Activated T-helper 2 cell treated with anti-CD3 and anti-CD28 coated beads, Interferon-gamma antibody, Interleukin-2, Interleukin-4, amounts not matched to agents 10 μg/mL and 5 μg/mL and 100 μg/mL, durations not matched to agents 14 hours and 24 hours and 36 hours (primary cell): Measurements from ENCODE around the gene ZNF548. TPM values are rescaled to one million over a fixed set of nuclear protein-coding genes. Genes with fewer than 3 reads are reported as not detected.

Experiments
- DNase-seq: peaks from one replicate; pipeline ENCODE4 v3.0.0; 2021; ENCODE audit warnings: low spot score
- H3K27ac Mint-ChIP-seq: one replicate; pipeline ENCODE4 v1.8.0; 2021; ENCODE audit warnings: mixed read lengths
- H3K27me3 Mint-ChIP-seq: one replicate; pipeline ENCODE4 v1.8.0; 2021; ENCODE audit warnings: low read depth, mixed read lengths
- H3K36me3 Mint-ChIP-seq: one replicate; pipeline ENCODE4 v1.8.0; 2021; ENCODE audit warnings: low read depth, mixed read lengths
- H3K4me1 Mint-ChIP-seq: one replicate; pipeline ENCODE4 v1.8.0; 2021; ENCODE audit warnings: low read depth, mixed read lengths
- H3K4me3 Mint-ChIP-seq: one replicate; pipeline ENCODE4 v1.8.0; 2021; ENCODE audit warnings: low read depth, mild to moderate bottlenecking, moderate library complexity, mixed read lengths
- H3K9me3 Mint-ChIP-seq: one replicate; pipeline ENCODE4 v1.8.0; 2021; ENCODE audit warnings: mixed read lengths
- intact Hi-C: fragments of 100-400 bp; cut with micrococcal nuclease; formaldehyde crosslinking; loops from one replicate; pipeline ENCODE4 v1.15.1; 2023
- total RNA-seq: library from RNA; stranded (reverse); gene quantifications from 2 replicates; pipeline ENCODE4 v1.2.3, GENCODE V29; 2022

The ZNF548 gene
- total RNA-seq, result 10.5 and 12.5 TPM in 2 replicates

DNA sequence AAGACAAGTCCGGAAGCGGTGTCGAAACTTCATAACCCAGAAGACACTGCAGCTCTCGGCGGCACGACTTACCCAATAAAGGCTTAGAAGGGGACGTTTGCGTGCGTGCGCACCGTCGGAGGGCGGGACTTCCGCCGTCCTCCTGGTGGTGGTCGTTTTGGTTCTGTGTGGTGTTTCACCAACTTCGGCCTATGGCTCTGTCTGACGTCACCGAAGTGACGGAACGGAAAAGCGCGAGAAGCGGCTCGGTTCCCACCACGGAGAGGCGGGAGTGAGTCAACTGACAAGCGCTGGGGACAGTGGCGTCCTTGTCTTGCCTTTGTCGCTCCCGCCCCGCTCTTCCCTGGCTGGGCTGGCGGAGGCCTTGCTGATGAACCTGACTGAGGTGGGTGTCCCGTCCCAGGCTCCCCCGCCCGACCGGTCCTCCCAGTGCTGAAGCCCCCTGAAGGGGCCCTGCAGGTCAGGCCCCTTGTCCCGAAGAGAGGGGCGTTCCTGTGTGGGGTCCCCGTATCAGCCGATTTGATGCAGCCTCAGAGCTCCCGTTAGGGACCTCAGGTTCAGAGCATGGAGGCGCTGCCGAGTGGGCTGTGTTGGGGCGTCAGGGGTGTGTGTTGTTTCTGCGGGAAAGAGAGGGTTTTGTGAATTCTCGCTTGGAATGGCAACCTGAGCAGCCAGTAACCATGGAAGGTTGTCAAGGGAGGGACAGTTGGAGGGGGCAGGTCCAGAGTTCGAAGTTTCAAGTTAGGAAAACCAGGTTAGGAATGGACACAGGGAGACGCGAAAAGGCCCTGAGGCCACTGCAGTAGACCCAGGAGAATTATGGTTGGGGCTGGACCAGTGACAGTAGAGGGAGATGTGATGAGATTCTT, at the start of gene ZNF548:
Gene ZNF548 (plus strand): TSS at position 125 of the 869 bp plus-strand sequence. CDS start 246 bp downstream, at position 371.
- peaks cover 49% of the 10 kb centered on the region for H3K36me3 Mint-ChIP-seq
- peaks cover 51% of the 10 kb centered on the region for H3K9me3 Mint-ChIP-seq
- H3K4me1 Mint-ChIP-seq, result peaks cover 18% of the 10 kb centered on the region
- peak; percentile 94 for DNase-seq
- H3K27me3 Mint-ChIP-seq, result no peaks in the 10 kb centered on the region
- peak within 1 kb of the TSS; percentile 78 for H3K27ac Mint-ChIP-seq
- H3K4me3 Mint-ChIP-seq, result peak within 1 kb of the TSS; percentile 86
- intact Hi-C loops, result loop anchor here (1.0 kb wide), 8 partner anchors 21 to 557 kb away; partner anchors contain the start of genes TRAPPC2B, ZNF17, ZNF256 and ZNF304

DNA sequence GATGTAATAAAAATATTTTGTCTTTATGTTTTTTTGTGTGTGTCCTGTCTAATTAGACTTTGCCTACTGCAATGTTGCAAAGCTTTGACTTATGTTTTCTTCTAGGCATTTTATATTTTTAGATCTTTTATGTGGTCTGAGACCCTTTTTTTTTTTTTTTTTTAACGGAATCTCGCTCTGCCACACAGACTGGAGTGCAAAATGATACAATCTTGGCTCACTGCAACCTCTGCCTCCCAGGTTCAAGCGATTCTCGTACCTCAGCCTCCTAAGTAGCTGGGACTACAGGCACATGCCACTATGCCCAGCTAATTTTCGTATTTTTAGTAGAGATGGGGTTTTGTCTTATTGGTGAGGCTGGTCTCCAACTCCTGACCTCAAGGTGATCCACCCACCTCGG, 47.1 kb upstream of the ZNF548 start:
- no peaks in the 10 kb centered on the region for H3K36me3 Mint-ChIP-seq
- no peak for DNase-seq
- H3K9me3 Mint-ChIP-seq, result peaks cover 36% of the 10 kb centered on the region
- H3K27me3 Mint-ChIP-seq, result no peaks in the 10 kb centered on the region
- no peak overlapping the region for H3K4me3 Mint-ChIP-seq
- H3K4me1 Mint-ChIP-seq, result no peaks in the 10 kb centered on the region
- H3K27ac Mint-ChIP-seq, result no peak overlapping the region
- intact Hi-C loops, result no loop called here

DNA sequence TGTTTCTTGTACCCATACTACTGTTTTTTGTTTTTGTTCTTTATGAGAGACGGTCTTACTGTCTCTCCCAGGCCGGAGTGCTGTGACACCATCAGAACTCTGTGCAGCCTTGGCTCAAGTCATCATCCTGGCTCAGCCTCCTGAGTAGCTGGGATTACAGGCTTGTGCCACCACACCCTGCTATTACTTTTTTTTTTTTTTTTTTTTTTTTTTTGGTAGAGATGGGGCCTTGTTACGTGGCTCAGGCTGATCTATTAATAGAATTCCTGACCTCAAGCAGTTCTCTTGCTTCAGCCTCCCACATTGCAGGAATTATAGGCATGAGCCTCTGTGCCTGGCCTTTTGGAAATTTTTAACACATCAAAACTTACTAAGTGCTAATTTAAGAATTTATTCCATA, 41.5 kb upstream of the ZNF548 start:
- Mint-ChIP-seq H3K4me1 (peaks cover 23% of the 10 kb centered on the region), H3K4me3 (no peak overlapping the region)
- intact Hi-C loops, result no loop called here

DNA sequence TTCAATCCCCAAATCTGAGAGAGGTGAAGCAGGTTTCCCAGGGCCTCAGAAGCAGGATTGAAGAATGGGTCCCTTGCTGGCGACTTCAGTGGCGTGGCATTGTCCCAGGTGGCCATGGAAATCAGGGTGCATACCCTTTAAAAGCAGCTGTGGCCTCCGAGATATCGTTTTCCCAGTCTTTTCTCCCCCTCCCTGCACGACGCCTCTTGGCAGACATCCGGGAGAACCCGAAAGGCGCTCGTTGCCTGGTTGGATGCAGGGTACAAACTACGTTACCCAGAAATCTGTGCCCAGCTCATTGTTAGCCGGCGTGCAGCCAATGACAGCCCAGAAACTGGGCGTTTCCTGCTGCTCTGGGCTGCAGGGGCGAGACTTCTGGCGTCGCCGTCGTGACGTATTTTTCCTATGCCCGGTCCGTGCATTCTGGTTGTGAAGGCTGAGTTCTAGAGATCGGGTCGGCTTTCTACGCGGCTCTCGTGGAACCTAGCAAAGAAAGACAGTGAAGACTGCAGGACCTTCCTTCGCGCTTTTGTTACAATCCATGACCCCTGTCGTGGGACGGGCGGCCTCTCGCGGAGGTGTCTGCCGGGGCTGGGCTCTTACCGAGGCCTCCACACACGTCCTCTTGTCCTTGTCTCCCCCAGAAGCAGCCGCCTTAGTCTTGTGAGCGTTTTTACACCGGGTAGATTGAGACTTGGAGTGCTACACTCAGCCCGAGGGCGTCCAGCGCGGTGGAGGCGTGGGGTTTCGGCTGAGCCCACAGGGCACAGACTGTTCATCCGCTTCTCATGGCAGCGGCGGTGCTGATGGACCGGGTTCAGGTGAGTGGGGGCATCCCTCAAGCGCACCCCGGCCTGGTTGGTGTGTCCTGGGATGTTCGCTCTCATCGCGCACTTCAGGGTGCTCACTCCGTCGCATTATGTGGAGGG, 38.5 kb upstream of the ZNF548 start, which contains the start of gene ZNF304:
Gene ZNF304 (plus strand): TSS at position 395 of the 929 bp plus-strand sequence. CDS start 394 bp downstream, at position 789.
- DNase-seq, result peak; percentile 83
- Mint-ChIP-seq H3K36me3 (peaks cover 54% of the 10 kb centered on the region), H3K9me3 (peaks cover 53% of the 10 kb centered on the region)

More for the DNA sequence above, 41.5 kb upstream of the ZNF548 start:
- Mint-ChIP-seq H3K9me3 (peaks cover 37% of the 10 kb centered on the region), H3K27ac (no peak overlapping the region), H3K27me3 (no peaks in the 10 kb centered on the region), H3K36me3 (peaks cover 24% of the 10 kb centered on the region)
- DNase-seq, result no peak

DNA sequence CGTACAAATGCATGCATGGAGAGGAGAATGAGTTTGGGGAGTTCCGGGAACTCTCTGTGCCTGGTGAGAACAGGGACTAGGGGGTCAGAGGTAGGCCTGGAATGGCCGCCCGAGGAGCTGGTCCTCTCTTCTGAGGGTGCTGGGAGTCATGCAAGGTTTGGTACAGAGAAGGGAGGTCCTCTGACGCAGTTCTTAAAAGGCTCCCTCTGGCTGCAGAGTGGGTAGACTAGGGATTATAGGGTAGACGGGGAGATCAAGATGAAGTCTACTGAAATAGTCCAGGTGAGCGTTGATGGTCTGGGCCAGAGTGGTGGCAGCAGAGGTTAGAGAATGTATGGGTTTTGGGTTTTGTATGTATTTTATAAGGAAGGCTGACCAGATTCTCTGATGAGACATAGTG, 37.8 kb upstream of the ZNF548 start:
- H3K27ac Mint-ChIP-seq, result peak overlapping the region; percentile 86
- intact Hi-C loops, result loop anchor here (1.0 kb wide), 5 partner anchors 11 to 112 kb away; partner anchors contain the start of genes TRAPPC2B, ZNF460, ZNF543 and ZNF547

More for the DNA sequence above, 38.5 kb upstream of the ZNF548 start, which contains the start of gene ZNF304:
- intact Hi-C loops, result loop anchor here (1.0 kb wide), 5 partner anchors 12 to 111 kb away; partner anchors contain the start of genes TRAPPC2B, ZNF460, ZNF543 and ZNF547
- Mint-ChIP-seq H3K27me3 (no peaks in the 10 kb centered on the region), H3K27ac (peak within 1 kb of the TSS; percentile 86), H3K4me3 (peak within 1 kb of the TSS; percentile 92), H3K4me1 (peaks cover 25% of the 10 kb centered on the region)

DNA sequence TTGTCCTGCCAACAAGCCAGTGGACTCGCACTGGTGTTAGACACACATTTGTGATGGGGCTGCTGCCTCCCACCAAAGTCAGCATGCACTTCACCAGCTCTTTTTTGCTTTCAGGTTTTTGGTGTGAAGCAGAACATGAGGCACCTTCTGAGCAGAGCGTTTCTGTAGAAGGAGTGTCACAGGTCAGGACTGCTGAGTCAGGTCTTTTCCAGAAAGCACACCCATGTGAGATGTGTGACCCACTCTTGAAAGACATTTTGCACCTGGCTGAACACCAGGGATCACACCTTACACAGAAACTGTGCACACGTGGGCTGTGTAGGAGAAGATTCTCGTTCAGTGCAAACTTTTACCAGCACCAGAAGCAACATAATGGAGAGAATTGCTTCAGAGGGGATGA, 33.7 kb upstream of the ZNF548 start:
- Mint-ChIP-seq H3K36me3 (peaks cover 90% of the 10 kb centered on the region), H3K27me3 (no peaks in the 10 kb centered on the region), H3K27ac (no peak overlapping the region), H3K9me3 (peaks cover 81% of the 10 kb centered on the region), H3K4me3 (no peak overlapping the region), H3K4me1 (peaks cover 23% of the 10 kb centered on the region)
- no peak for DNase-seq
- intact Hi-C loops, result no loop called here

More for the DNA sequence above, 37.8 kb upstream of the ZNF548 start:
- Mint-ChIP-seq H3K27me3 (no peaks in the 10 kb centered on the region), H3K36me3 (peaks cover 61% of the 10 kb centered on the region), H3K4me1 (peaks cover 25% of the 10 kb centered on the region), H3K9me3 (peaks cover 61% of the 10 kb centered on the region), H3K4me3 (peak overlapping the region; percentile 92)
- no peak for DNase-seq

DNA sequence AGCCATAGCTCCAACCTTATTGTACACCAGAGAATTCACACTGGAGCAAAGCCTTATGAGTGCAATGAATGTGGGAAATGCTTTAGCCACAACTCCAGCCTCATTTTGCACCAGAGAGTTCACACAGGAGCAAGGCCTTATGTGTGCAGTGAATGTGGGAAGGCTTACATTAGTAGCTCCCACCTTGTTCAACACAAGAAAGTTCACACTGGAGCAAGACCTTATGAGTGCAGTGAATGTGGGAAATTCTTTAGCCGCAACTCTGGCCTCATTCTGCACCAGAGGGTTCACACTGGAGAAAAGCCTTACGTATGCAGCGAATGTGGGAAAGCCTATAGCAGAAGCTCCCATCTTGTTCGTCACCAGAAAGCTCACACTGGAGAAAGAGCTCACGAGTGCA, 32.2 kb upstream of the ZNF548 start:
- Mint-ChIP-seq H3K4me1 (peaks cover 9% of the 10 kb centered on the region), H3K4me3 (no peak overlapping the region), H3K27me3 (no peaks in the 10 kb centered on the region), H3K36me3 (peaks cover 79% of the 10 kb centered on the region), H3K9me3 (peaks cover 81% of the 10 kb centered on the region), H3K27ac (no peak overlapping the region)
- DNase-seq, result no peak
- intact Hi-C loops, result no loop called here

DNA sequence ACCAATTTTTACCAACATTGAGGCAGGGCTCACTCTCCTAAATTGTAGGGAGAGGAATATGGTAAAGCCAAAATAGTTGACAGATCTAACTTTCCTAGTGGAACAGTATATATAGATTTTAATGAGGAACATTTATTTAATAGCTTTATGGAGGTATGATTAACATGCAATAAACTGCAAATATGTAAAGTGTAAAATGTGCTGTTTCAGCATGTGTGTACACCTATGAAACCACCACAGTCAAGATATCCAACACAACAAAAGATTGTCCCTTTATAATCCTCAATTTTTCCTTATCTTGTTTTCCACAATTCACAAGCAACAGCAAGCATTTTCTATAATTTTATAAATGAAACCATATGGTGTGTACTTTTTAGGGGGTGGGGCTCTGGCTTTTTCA, 30.4 kb upstream of the ZNF548 start:
- intact Hi-C loops, result no loop called here
- H3K9me3 Mint-ChIP-seq, result peaks cover 80% of the 10 kb centered on the region
- peaks cover 76% of the 10 kb centered on the region for H3K36me3 Mint-ChIP-seq

DNA sequence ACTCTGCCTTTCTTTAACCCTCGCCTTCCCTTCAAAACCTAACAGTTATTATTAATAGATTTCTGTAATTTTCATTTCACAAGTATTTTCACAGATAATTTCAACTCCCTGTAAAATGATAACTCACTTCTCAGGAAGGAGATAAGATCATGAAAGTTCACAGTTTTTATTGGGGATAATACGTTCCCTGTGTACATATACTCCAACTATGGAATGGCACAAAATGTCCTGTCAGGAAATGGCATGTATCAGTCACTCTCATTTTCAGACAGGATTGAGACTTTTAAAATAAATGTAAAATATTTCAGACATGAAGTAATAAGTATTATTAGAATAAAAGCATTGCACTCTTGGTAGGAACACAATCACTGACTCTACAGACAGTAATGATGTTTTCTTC, 27.2 kb upstream of the ZNF548 start:
- intact Hi-C loops, result loop anchor here (2.0 kb wide), 1 partner anchor 42 kb away; the partner anchor contains the start of gene ZNF543
- Mint-ChIP-seq H3K4me3 (peak overlapping the region; percentile 82), H3K4me1 (peaks cover 12% of the 10 kb centered on the region), H3K27me3 (no peaks in the 10 kb centered on the region), H3K9me3 (peaks cover 61% of the 10 kb centered on the region), H3K36me3 (peaks cover 55% of the 10 kb centered on the region), H3K27ac (peak overlapping the region; percentile 96)
- DNase-seq, result no peak

More for the DNA sequence above, 30.4 kb upstream of the ZNF548 start:
- H3K4me3 Mint-ChIP-seq, result no peak overlapping the region
- H3K27me3 Mint-ChIP-seq, result no peaks in the 10 kb centered on the region
- DNase-seq, result no peak
- H3K4me1 Mint-ChIP-seq, result peaks cover 12% of the 10 kb centered on the region
- H3K27ac Mint-ChIP-seq, result no peak overlapping the region

DNA sequence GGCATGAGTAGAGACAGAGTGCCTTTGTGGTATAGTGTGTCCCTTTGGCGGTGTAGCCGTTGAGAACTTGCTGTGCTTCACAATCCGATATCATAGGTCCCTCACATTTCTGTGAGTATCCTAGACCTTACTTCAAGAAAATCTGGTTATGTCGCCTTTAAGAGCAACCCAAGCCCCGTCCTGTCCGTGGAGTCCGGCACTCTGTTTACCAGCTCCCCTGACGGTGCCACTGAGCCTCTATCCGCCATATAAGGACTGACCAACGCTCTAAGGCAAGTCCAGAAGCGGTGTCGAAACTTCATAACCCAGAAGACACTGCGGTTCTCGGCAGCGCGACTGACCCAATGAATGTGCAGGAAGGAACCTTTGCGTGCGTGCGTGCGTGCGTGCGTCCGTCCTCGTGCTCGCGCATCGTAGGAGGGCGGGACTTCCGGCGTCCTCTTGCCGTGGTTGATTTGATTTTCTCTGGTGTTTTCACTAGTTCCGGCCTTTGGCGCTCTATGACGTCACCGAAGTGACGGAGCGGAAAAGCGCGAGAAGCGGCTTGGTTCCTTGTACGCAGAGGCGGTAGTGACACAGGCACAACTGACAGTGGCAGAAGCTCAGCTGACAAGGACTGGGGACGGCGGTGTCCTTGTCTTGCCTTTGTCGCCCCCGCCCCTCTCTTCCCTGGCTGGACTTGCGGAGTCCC, 26.5 kb upstream of the ZNF548 start, which contains the start of the genes TRAPPC2B and ZNF547:
Gene TRAPPC2B (plus strand): TSS at position 555 of the 691 bp plus-strand sequence. CDS start 1,283 bp downstream, outside the sequence.
Gene ZNF547 (plus strand): TSS at position 555 of the 691 bp plus-strand sequence. CDS start 5,005 bp downstream, outside the sequence.
- Mint-ChIP-seq H3K36me3 (peaks cover 49% of the 10 kb centered on the region), H3K9me3 (peaks cover 54% of the 10 kb centered on the region)
- intact Hi-C loops, result loop anchor here (1.0 to 2.0 kb wide), 7 partner anchors 12 to 123 kb away; partner anchors contain the start of genes ZNF17, ZNF304, ZNF460 and ZNF543

DNA sequence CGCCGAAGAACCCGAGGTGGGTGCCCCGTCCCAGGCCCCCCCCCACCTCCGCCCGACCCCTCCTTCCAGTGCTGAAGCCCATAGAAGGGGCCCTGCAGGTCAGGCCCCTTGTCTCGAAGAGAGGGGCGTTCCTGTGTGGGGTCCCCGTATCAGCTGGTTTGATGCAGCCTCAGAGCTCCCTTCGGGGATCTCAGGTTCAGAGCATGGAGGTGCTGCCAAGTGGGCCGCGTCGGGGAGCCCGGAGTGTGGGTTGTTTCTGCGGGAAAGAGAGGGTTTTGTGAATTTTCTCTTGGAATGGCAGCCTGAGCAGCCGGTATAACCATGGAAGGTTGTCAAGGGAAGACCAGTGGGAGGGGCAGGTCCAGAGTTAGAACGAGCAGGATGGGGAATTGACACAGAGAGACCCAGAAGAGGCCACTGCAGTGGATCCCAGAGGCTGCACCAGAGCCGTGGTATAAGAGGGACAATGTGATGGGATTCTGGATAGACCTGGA, 25.9 kb upstream of the ZNF548 start:
- no peak for DNase-seq
- H3K27me3 Mint-ChIP-seq, result no peaks in the 10 kb centered on the region
- peaks cover 50% of the 10 kb centered on the region for H3K9me3 Mint-ChIP-seq
- intact Hi-C loops, result loop anchor here (1.0 to 2.0 kb wide), 7 partner anchors 12 to 123 kb away; partner anchors contain the start of genes ZNF17, ZNF304, ZNF460 and ZNF543
- peaks cover 12% of the 10 kb centered on the region for H3K4me1 Mint-ChIP-seq
- H3K4me3 Mint-ChIP-seq, result peak overlapping the region; percentile 82
- peak overlapping the region; percentile 96 for H3K27ac Mint-ChIP-seq
- peaks cover 47% of the 10 kb centered on the region for H3K36me3 Mint-ChIP-seq

More for the DNA sequence above, 26.5 kb upstream of the ZNF548 start, which contains the start of the genes TRAPPC2B and ZNF547:
- H3K4me1 Mint-ChIP-seq, result peaks cover 12% of the 10 kb centered on the region
- peak within 1 kb of the TSS; percentile 96 for H3K27ac Mint-ChIP-seq
- no peaks in the 10 kb centered on the region for H3K27me3 Mint-ChIP-seq
- H3K4me3 Mint-ChIP-seq, result peak within 1 kb of the TSS; percentile 82
- DNase-seq, result peak; percentile 98
